Eye (tissue), 1 donor: ENCODE data around the gene TIE1.
"Not testable (repeated sequence)": the region's sequence is repeated elsewhere in the genome, so short reads cannot be mapped to it uniquely, and the experiment has no call there.

Source experiments
- DNase-seq: peaks from one replicate; pipeline ENCODE4 v3.0.0-alpha.2; 2015

Gene TIE1

DNA sequence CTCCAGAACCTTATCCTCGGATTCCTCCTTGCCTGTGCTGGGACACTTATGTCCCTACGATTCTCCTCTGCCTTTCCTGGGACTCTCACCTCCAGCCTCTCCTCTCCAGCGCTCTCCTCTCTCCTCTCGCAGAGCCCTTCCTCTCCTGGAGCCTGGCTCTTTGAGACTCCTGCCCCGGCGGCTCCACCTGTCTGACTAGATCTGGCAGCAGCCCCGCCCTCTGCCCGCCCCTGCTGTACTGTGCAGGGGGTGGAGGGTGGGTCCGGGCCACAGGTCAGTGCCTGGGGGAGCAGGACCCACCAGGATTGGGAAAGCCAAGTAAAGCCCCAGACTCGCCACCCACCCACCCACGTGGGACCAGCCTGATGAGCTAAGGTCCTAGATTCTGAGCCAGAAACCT, 65.4 kb downstream of the TIE1 start:
- no peak for DNase-seq

DNA sequence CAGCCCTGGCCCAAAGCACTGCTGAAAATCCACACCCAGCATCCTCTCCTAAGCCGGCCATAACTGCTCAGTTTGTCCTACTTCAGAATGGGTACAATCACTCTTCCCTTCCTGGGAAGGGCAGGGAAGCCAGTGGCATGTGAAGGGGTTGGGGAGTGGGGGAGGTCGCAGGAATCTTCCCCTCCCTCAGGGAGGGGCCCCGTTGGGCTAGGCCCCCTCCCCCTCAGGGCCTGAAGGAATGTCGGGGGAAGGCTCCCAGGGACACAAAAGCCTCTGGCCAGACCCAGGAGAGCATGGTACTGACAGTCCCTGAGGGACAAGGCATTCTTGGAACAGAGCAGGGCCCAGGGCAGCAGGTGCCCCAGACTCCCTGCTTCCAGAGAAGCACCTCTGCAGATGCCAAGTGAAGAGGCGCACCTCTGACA, 65.8 kb downstream of the TIE1 start:
- DNase-seq: no peak

DNA sequence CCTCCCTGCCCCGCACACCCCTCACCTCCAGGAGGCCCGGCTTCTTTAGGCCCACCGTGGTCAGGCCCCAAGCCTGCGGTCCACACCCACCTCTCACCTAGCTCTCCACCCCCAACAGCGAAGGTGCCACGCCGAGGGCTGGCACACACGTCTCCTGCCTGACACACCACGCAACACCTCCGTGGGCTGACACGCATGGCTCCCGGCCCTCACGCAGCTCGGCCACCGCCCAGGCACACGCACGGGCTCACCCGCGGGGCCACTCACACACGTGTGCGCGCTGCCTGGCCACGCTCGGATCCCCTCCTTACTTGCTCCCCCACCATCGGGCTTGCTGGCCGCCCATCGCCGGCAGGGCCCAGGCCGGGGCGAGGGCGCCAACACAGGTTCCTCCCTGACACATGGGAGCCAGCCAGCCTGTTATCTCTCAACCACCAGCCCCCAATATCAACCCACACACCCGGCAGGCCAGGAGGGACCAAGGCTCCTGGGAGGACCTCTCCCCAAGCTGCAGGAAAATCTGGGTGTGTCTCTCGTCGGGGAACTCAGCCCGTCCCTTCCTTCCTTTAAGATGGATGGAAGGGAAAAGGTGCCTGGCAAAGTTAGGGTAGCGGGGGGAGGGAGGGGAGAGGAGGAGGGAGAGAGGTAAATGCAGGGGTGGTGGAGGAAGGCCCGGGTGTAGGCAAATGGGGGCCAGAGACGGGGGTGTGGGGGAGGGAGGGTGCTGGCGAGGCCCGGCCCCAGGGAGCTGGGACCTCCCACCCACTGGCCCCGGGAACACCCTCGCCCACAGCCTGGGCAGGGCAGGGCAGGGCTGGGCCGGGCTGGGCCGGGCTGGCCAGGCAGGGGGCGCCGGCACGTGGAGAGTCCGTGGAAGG, 66.5 kb downstream of the TIE1 start:
- DNase-seq: peak; percentile 42

DNA sequence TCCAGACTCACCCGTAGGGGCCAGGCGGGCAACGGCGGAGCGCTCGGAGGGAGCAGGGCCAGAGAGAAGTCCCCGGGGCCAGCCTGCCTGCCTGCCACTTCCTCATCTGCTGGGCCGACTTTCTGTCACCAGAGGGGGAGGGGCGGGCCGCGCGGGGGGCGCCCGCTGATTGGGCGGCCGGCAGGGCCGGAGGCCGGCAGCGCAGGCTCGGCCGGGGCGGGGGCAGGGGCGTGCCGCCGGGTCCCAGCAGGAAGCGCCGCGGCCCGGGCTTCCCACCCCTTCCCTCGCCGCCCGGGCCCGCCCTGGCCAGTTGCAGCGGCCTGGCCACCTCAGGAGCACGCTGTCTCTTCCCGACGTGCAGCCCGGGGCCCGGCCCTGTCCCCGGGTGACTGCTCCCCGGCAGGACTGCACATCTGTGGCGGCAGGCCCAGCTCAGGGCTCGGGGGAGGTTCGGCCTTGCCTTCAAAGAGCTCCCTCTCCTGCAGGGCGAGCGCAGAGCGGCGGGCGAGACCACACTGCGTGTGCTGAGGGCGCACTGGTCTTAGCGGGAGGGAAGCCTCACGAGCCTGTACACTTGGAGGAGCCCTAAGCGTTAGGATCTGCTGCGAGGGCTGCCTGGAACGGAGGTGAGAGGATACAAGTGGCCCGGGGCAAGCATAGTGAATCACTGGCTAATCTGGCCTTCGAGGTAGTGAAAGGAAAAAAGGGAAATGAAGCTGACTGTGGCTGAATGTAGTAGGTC, 67.3 kb downstream of the TIE1 start, which contains the start of gene ELOVL1:
Gene ELOVL1 (minus strand): TSS at position 108 of the 742 bp plus-strand sequence. CDS start 2,402 bp downstream, outside the sequence.
- peak; percentile 94 for DNase-seq

DNA sequence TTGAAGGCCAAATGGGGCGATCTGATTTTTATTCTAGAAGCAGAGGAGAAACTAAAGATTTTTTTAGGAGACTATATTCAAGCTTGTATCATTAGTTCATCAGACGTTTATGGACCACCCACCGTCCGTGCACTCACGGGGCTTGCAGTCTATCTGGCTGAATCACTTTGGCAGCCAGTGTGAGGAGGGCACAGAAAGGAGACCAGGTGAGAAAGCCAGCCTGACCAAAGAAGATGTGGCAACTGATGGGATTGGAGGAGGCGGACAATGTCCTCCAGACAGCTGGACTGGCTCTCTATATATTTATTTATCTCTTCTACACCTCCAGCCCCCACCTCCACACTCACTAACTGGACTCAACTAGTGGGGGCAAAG, 67.9 kb downstream of the TIE1 start:
- no peak for DNase-seq

DNA sequence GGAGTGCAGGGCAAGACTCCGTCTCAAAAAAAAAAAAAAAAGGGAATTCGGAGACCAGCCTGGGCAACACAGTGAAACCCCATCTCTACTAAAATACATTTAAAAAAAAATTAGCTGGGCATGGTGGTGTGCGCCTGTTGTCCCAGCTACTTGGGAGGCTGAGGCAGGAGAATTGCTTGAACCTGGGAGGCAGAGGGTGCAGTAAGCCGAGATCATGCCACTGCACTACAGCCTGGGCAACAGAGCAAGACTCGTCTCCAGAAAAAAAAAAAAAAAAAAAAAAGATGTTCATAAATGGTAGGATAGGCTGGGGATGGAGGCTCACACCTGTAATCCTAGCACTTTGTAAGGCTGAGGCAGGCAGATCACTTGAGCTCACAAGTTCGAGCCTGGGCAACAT, 69.0 kb downstream of the TIE1 start:
- DNase-seq: not testable (repeated sequence)

DNA sequence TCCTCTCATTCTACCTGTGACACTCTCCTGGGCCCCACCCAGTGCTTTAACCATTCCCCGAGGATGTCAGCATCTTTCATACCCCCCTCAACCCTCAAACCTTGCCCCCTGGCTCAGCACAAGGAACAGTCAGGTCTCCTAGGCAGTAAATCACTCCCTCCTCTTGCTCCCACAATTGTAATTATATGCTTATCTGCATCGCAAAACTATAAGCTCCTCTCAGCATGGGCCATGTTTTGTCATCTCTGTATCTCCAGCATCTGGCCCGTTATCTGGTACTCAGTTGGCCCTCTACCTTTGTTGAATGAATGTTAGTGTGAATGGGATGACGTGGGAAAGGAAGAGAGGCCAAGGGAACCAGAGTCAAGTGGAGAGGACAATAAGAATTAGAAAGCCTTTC, 69.8 kb downstream of the TIE1 start:
- no peak for DNase-seq

DNA sequence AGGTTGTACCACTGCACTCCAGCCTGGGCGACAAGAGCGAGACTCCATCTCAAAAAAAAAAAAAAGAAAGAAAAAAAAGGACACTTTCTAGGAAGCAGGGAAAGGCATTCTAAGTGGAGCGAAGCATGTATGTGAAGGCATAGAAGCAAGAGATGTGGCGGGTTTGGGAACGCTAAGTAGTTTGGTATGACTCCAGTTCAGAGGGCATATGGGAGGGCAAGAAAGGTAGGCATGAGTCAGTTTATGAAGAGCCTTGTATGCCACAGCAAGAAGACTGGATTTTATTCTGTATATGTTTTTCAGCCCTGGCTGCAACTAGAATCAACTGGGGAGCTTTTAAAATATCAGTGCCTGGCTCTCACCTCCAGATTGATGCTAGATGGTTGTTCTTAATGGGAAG, 71.4 kb downstream of the TIE1 start:
- DNase-seq: no peak
